Esophagus squamous epithelium (tissue), 4 donors: ENCODE results near the gene NPIPA7.
"Not testable (repeated sequence)": the region's sequence is repeated elsewhere in the genome, so short reads cannot be mapped to it uniquely, and the experiment has no call there.

Experiments
- POLR2A ChIP-seq, 4 donors: fragments of 450-650 bp; IDR thresholded peaks; one replicate each; pipeline ENCODE4 v1.6.1; 2017; ENCODE audit warnings: antibody characterized with exemption in 4 of 4, mild to moderate bottlenecking in 4 of 4, moderate library complexity in 3 of 4
- TF ChIP-seq, protein P1 (sequence below), 6 experiments: fragments of 450-650 bp in 4 of 6; fragments of 200-600 bp in 2 of 6; sonication (generic) in 2 of 6; IDR thresholded peaks; one replicate each; pipeline ENCODE4 v1.5.1; 2016 to 2019; ENCODE audit warnings: antibody characterized with exemption in 6 of 6, mild to moderate bottlenecking in 4 of 6, moderate library complexity in 4 of 6

DNA sequence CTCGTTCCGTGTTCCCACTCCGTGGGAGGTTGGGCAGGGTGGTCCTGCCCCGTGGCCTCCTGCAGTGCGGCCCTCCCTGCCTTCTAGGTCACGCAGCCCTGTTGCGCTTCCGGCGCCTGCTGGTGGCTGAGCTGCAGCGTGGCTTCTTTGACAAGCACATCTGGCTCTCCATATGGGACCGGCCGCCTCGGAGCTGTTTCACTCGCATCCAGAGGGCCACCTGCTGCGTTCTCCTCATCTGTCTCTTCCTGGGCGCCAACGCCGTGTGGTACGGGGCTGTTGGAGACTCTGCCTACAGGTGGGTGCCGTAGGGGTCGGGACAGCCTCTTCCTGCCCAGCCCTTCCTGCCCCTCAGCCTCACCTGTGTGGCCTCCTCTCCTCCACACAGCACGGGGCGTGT is 47.5 kb upstream of the NPIPA7 start:
- TF ChIP-seq, protein P1, sequence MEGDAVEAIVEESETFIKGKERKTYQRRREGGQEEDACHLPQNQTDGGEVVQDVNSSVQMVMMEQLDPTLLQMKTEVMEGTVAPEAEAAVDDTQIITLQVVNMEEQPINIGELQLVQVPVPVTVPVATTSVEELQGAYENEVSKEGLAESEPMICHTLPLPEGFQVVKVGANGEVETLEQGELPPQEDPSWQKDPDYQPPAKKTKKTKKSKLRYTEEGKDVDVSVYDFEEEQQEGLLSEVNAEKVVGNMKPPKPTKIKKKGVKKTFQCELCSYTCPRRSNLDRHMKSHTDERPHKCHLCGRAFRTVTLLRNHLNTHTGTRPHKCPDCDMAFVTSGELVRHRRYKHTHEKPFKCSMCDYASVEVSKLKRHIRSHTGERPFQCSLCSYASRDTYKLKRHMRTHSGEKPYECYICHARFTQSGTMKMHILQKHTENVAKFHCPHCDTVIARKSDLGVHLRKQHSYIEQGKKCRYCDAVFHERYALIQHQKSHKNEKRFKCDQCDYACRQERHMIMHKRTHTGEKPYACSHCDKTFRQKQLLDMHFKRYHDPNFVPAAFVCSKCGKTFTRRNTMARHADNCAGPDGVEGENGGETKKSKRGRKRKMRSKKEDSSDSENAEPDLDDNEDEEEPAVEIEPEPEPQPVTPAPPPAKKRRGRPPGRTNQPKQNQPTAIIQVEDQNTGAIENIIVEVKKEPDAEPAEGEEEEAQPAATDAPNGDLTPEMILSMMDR (IDR thresholded peaks at IDR 0.05), result not testable (repeated sequence)
- not testable (repeated sequence) for TF ChIP-seq POLR2A (IDR thresholded peaks at IDR 0.05)
